H1 (cell line): Measurements from ENCODE around the gene DGKI. TPM values are rescaled to one million over a fixed set of nuclear protein-coding genes. Genes with fewer than 3 reads are reported as not detected.

ENCODE experiments used
- CTCF ChIA-PET: fragments of 300-600 bp; sonication (Branson Sonifier 250); formaldehyde crosslinking; loops from one replicate; lab custom pipeline; 2021; ENCODE audit not compliant: partially characterized antibody; lab: Charles Lee
- POLR2A ChIA-PET: fragments of 300-600 bp; sonication (Branson Sonifier 250); formaldehyde crosslinking; loops from one replicate; lab custom pipeline; 2021; ENCODE audit warnings: inconsistent platforms; ENCODE audit not compliant: partially characterized antibody; lab: Charles Lee
- DNase-seq, 2 experiments: peaks; one replicate each; pipeline versions ENCODE4 v3.0.0 to v3.0.0-alpha.2; 2010 to 2022; ENCODE audit warnings: low spot score in 2 of 2, low read depth in 1 of 2, mixed read lengths in 1 of 2
- FAIRE-seq: peaks from 2 replicates; lab custom pipeline; 2011; peaks lifted over from hg19 to GRCh38; lab: Jason Lieb, UNC
- H2AFZ ChIP-seq: 2 replicates; pipeline ENCODE4 v1.8.1; 2012; ENCODE audit warnings: low read length, inconsistent platforms
- H2AK5ac ChIP-seq: 2 replicates; pipeline ENCODE4 v1.6.1; 2013; ENCODE audit warnings: low read depth, low read length
- H2BK120ac ChIP-seq: replicated peaks from 2 replicates; pipeline ENCODE3; 2013; ENCODE audit warnings: low read depth, low read length, inconsistent platforms
- H2BK12ac ChIP-seq: 2 replicates; pipeline ENCODE4 v1.6.1; 2013; ENCODE audit warnings: low read depth, low read length
- H2BK15ac ChIP-seq: 2 replicates; pipeline ENCODE4 v1.6.1; 2013; ENCODE audit warnings: low read length
- H2BK20ac ChIP-seq: 2 replicates; pipeline ENCODE4 v1.6.1; 2013; ENCODE audit warnings: low read length
- H2BK5ac ChIP-seq: 2 replicates; pipeline ENCODE4 v1.6.1; 2013; ENCODE audit warnings: low read depth, low read length
- H3K14ac ChIP-seq: 2 replicates; pipeline ENCODE4 v1.6.1; 2013; ENCODE audit warnings: inconsistent platforms; ENCODE audit not compliant: insufficient read length
- H3K18ac ChIP-seq: 2 replicates; pipeline ENCODE4 v1.6.1; 2013; ENCODE audit warnings: low read length; ENCODE audit errors: extremely low read depth
- H3K23ac ChIP-seq: 2 replicates; pipeline ENCODE4 v1.6.1; 2013; ENCODE audit warnings: inconsistent platforms; ENCODE audit not compliant: insufficient read length
- H3K23me2 ChIP-seq: 2 replicates; pipeline ENCODE4 v1.6.1; 2013; ENCODE audit warnings: low read depth, low read length
- H3K27ac ChIP-seq: 2 replicates; pipeline ENCODE4 v1.6.1; 2011; ENCODE audit warnings: low read depth, low read length, inconsistent platforms
- H3K27me3 ChIP-seq, 4 experiments: replicated peaks in 1 of 4; 1 replicate in 1 of 4; 2 replicates in 3 of 4; pipeline versions ENCODE4 v1.6.1 to v1.8.1; 2011 to 2013; ENCODE audit warnings: low read length in 3 of 4, mild to moderate bottlenecking in 3 of 4, inconsistent platforms in 2 of 4, mixed read lengths in 2 of 4, moderate library complexity in 1 of 4; ENCODE audit not compliant: control insufficient read depth in 3 of 4, insufficient read depth in 3 of 4; ENCODE audit errors: extremely low read depth in 1 of 4
- H3K36me3 ChIP-seq, 4 experiments: 2 replicates each; pipeline versions ENCODE4 v1.6.1 to v1.8.1; 2011 to 2013; ENCODE audit warnings: mild to moderate bottlenecking in 4 of 4, low read length in 3 of 4, moderate library complexity in 2 of 4, control low read depth in 1 of 4, inconsistent platforms in 1 of 4; ENCODE audit not compliant: insufficient read depth in 4 of 4, control insufficient read depth in 2 of 4
- H3K4ac ChIP-seq: replicated peaks from 2 replicates; pipeline ENCODE3; 2013; ENCODE audit warnings: low read length, low read depth, mixed read lengths, inconsistent platforms; ENCODE audit not compliant: insufficient read length
- H3K4me1 ChIP-seq, 4 experiments: replicated peaks in 1 of 4; 1 replicate in 1 of 4; 2 replicates in 3 of 4; pipeline versions ENCODE4 v1.6.1 to v1.8.1; 2011 to 2013; ENCODE audit warnings: low read length in 3 of 4, inconsistent platforms in 2 of 4, mixed read lengths in 1 of 4; ENCODE audit not compliant: insufficient read depth in 4 of 4, control insufficient read depth in 3 of 4
- H3K4me2 ChIP-seq, 2 experiments: 2 replicates each; pipeline versions ENCODE4 v1.6.1 to v1.8.1; 2011 to 2013; ENCODE audit warnings: low read depth in 2 of 2, low read length in 2 of 2, control low read depth in 1 of 2, inconsistent platforms in 1 of 2, mild to moderate bottlenecking in 1 of 2; ENCODE audit not compliant: insufficient read depth in 1 of 2
- H3K4me3 ChIP-seq, 4 experiments: fragments of 200-600, 300-600 bp in 1 of 4; sonication (generic), shearing (Covaris generic), sonication (Bioruptor Twin) in 1 of 4; 2 replicates each; pipeline versions ENCODE4 v1.5.1 to v1.8.1; 2011 to 2016; ENCODE audit warnings: low read length in 4 of 4, low read depth in 3 of 4, control low read depth in 2 of 4, inconsistent platforms in 2 of 4, mild to moderate bottlenecking in 2 of 4, mixed read lengths in 1 of 4, moderate library complexity in 1 of 4; ENCODE audit not compliant: insufficient read depth in 2 of 4; ENCODE audit errors: extremely low read depth in 1 of 4
- H3K56ac ChIP-seq: replicated peaks from 2 replicates; pipeline ENCODE3; 2013; ENCODE audit warnings: low read depth, mild to moderate bottlenecking, mixed read lengths, low read length, inconsistent platforms; ENCODE audit not compliant: insufficient read length
- H3K79me1 ChIP-seq: 2 replicates; pipeline ENCODE4 v1.6.1; 2013; ENCODE audit warnings: low read depth, low read length, control low read depth
- H3K79me2 ChIP-seq, 2 experiments: 2 replicates each; pipeline versions ENCODE4 v1.6.1 to v1.8.1; 2012 to 2013; ENCODE audit warnings: low read length in 2 of 2, mild to moderate bottlenecking in 2 of 2, inconsistent platforms in 1 of 2; ENCODE audit not compliant: insufficient read depth in 2 of 2, control insufficient read depth in 1 of 2
- H3K9ac ChIP-seq, 4 experiments: replicated peaks in 1 of 4; 1 replicate in 1 of 4; 2 replicates in 3 of 4; pipeline versions ENCODE4 v1.6.1 to v1.8.1; 2011 to 2013; ENCODE audit warnings: low read depth in 3 of 4, low read length in 3 of 4, control low read depth in 2 of 4, mild to moderate bottlenecking in 2 of 4, moderate library complexity in 2 of 4, inconsistent platforms in 1 of 4; ENCODE audit errors: extremely low read depth in 1 of 4
- H3K9me3 ChIP-seq, 2 experiments: 2 replicates each; pipeline versions ENCODE4 v1.6.1 to v1.8.1; 2012 to 2013; ENCODE audit warnings: mild to moderate bottlenecking in 2 of 2, moderate library complexity in 2 of 2, control low read depth in 1 of 2, inconsistent platforms in 1 of 2, low read depth in 1 of 2, low read length in 1 of 2, mixed read lengths in 1 of 2; ENCODE audit not compliant: insufficient read depth in 2 of 2
- H4K20me1 ChIP-seq, 2 experiments: replicated peaks in 1 of 2; 2 replicates each; pipeline versions ENCODE3 to v1.8.1; 2011 to 2013; ENCODE audit warnings: inconsistent platforms in 2 of 2, low read length in 2 of 2, mild to moderate bottlenecking in 1 of 2; ENCODE audit not compliant: insufficient read depth in 2 of 2, control insufficient read depth in 1 of 2
- H4K5ac ChIP-seq: 2 replicates; pipeline ENCODE4 v1.6.1; 2013; ENCODE audit warnings: low read length, low read depth, mixed read lengths, inconsistent platforms; ENCODE audit not compliant: insufficient read length
- H4K8ac ChIP-seq: 2 replicates; pipeline ENCODE4 v1.8.0; 2013; ENCODE audit warnings: mild to moderate bottlenecking, moderate library complexity, low read length, inconsistent platforms; ENCODE audit not compliant: insufficient read depth; ENCODE audit errors: extremely low read depth
- H4K91ac ChIP-seq: replicated peaks from 2 replicates; pipeline ENCODE3; 2013; ENCODE audit warnings: low read length, mixed read lengths, inconsistent platforms; ENCODE audit not compliant: insufficient read length
- JUND ChIP-seq: IDR thresholded peaks from 2 replicates; pipeline ENCODE4 v1.6.1; 2011; ENCODE audit warnings: mild to moderate bottlenecking, improper control_type of control experiment, low read length
- MAFK ChIP-seq: IDR thresholded peaks from 2 replicates; pipeline ENCODE4 v1.6.1; 2012; ENCODE audit warnings: low read depth, mild to moderate bottlenecking, improper control_type of control experiment, low read length
- SIRT6 ChIP-seq: IDR thresholded peaks from one replicate; pipeline ENCODE4 v1.7.1; 2012; ENCODE audit warnings: low read length, inconsistent platforms
- TCF12 ChIP-seq: IDR thresholded peaks from 2 replicates; pipeline ENCODE4 v1.6.1; 2011; ENCODE audit warnings: low read depth, mild to moderate bottlenecking, low read length
- WGBS, 2 experiments: shearing (Covaris generic) in 1 of 2; methylation state at CpG; one replicate each; pipeline versions ENCODE4 v1.1.6 to v1.1.7; 2013 to 2015; ENCODE audit warnings: low lambda C conversion rate in 2 of 2, mixed read lengths in 2 of 2, inconsistent platforms in 1 of 2, low coverage in 1 of 2, missing lambda C conversion rate in 1 of 2; ENCODE audit not compliant: insufficient replicate concordance in 2 of 2, insufficient coverage in 1 of 2, insufficient read length in 1 of 2; ENCODE audit errors: extremely low coverage in 1 of 2, missing lambda C conversion rate in 1 of 2; 5-methylcytosine and 5-hydroxymethylcytosine counted together
- polyA plus RNA-seq, 7 experiments: library from polyadenylated mRNA; depleted of rRNA in 3 of 7; stranded (reverse) in 5 of 7; unstranded in 2 of 7; fragments of >200 nt in 5 of 7; fragments of 200-250 nt in 2 of 7; gene quantifications; 1 replicate in 5 of 7; 2 replicates in 1 of 7; 4 replicates in 1 of 7; pipeline versions ENCODE4 v1.2.1 to v1.2.3, GENCODE V29; 2011 to 2013; ENCODE audit warnings: missing spikeins in 2 of 7, mixed read lengths in 2 of 7
- total RNA-seq: library from RNA; stranded (reverse); fragmentation: NEBNext Ultra II Directional; extraction: Animal tissue kit (Norgen Biotek cat#: 25700); gene quantifications from 2 replicates; pipeline ENCODE4 v1.2.1, GENCODE V29; 2021

The DGKI gene
- total and polyA plus RNA-seq, 2 of the 8 experiments (the other 6 are each of a cell fraction or from before 2014, with no cell fraction given), result 0.20 to 0.71 TPM

GRCh38 chr7:137506031-137506430 is 340.7 kb downstream of the DGKI start:
- H2BK12ac ChIP-seq, result no peak overlapping the region
- no peaks in the 10 kb centered on the region for H3K79me2 ChIP-seq
- H3K36me3 ChIP-seq, result no peaks in the 10 kb centered on the region
- no peaks in the 10 kb centered on the region for H3K79me1 ChIP-seq
- no peak overlapping the region for H3K18ac ChIP-seq
- H2BK5ac ChIP-seq, result no peak overlapping the region
- no peak overlapping the region for H3K56ac ChIP-seq
- no peak overlapping the region for H3K4ac ChIP-seq
- ChIA-PET POLR2A (no interaction called here), CTCF (no interaction called here)
- no peak overlapping the region for H3K27ac ChIP-seq
- H3K23ac ChIP-seq, result no peak overlapping the region
- H3K23me2 ChIP-seq, result no peaks in the 10 kb centered on the region
- no peak for TF ChIP-seq JUND
- TF ChIP-seq TCF12, result no peak
- TF ChIP-seq MAFK, result no peak
- no peak for TF ChIP-seq SIRT6
- 79% methylated on average over 3 of the region's 3 CpGs; no CpG with 5 or more reads in 1 of the 2 experiments for WGBS, 2 experiments
- H4K8ac ChIP-seq, result no peak overlapping the region
- no peak overlapping the region for H2AK5ac ChIP-seq
- no peak for DNase-seq
- no peaks in the 10 kb centered on the region for H4K20me1 ChIP-seq
- no peak overlapping the region for H3K9ac ChIP-seq
- H2BK120ac ChIP-seq, result no peak overlapping the region
- H3K4me1 ChIP-seq, result peaks cover 0 to 2% (median 0%) of the 10 kb centered on the region in 4 experiments; a peak in 1 of 7 replicates
- no peak overlapping the region for H3K14ac ChIP-seq
- H2AFZ ChIP-seq, result no peak overlapping the region
- no peak overlapping the region for H4K5ac ChIP-seq
- FAIRE-seq, result no peak
- no peak overlapping the region for H3K4me3 ChIP-seq
- no peak overlapping the region for H3K4me2 ChIP-seq
- no peak overlapping the region for H4K91ac ChIP-seq
- H3K27me3 ChIP-seq, result no peaks in the 10 kb centered on the region
- H3K9me3 ChIP-seq, result no peaks in the 10 kb centered on the region
- no peak overlapping the region for H2BK20ac ChIP-seq
- no peak overlapping the region for H2BK15ac ChIP-seq
